HepG2 (cell line): Measurements from ENCODE around the gene CGNL1. TPM values are rescaled to one million over a fixed set of nuclear protein-coding genes. Genes with fewer than 3 reads are reported as not detected.

Source experiments
- ATAC-seq: fragments of 200-7000 bp; cut with Tn5 transposase; 3 replicates; pipeline ENCODE4 v1.9.1; 2020; ENCODE audit warnings: mild to moderate bottlenecking, moderate library complexity
- BruUV-seq: library from RNA; stranded (reverse); fragments of 400-500 nt; replicated peaks from 2 replicates; lab custom pipeline; 2021; lab: Mats Ljungman, UMichigan
- CTCF ChIA-PET: fragments of 300-600 bp; formaldehyde crosslinking; extraction: SDS; loops from one replicate; lab custom pipeline; 2021; ENCODE audit warnings: low total read pairs, inconsistent platforms, low intra/inter-chr PET ratio; lab: Yijun Ruan, JAX
- POLR2A ChIA-PET: fragments of 350-600 bp; sonication (Branson Sonifier 250); formaldehyde crosslinking; loops from one replicate; lab custom pipeline; 2020; ENCODE audit warnings: antibody characterized with exemption, inconsistent platforms; lab: Yijun Ruan, JAX
- DNase-seq: peaks from one replicate; pipeline ENCODE4 v3.0.0-alpha.2; 2015; ENCODE audit warnings: low spot score
- FAIRE-seq: peaks from 3 replicates; lab custom pipeline; 2011; peaks lifted over from hg19 to GRCh38; lab: Jason Lieb, UNC
- H2AFZ ChIP-seq: one replicate; pipeline ENCODE4 v1.6.1; 2011; ENCODE audit warnings: low read length, inconsistent platforms
- H3K27ac ChIP-seq: fragments of 300-600 bp; 3 replicates; pipeline ENCODE4 v1.8.0; 2011; ENCODE audit warnings: mixed run types, mild to moderate bottlenecking, mixed read lengths, low read length, inconsistent platforms; ENCODE audit not compliant: insufficient read depth; ENCODE audit errors: extremely low read length
- H3K27me3 ChIP-seq, 2 experiments: fragments of 200-600 bp in 1 of 2; 2 replicates in 1 of 2; 3 replicates in 1 of 2; pipeline versions ENCODE4 v1.6.0 to v1.8.0; 2011; ENCODE audit warnings: low read length in 2 of 2, mild to moderate bottlenecking in 2 of 2, moderate library complexity in 2 of 2, inconsistent platforms in 1 of 2; ENCODE audit not compliant: insufficient read depth in 2 of 2, control insufficient read depth in 1 of 2
- H3K36me3 ChIP-seq, 2 experiments: fragments of 200-600 bp in 1 of 2; replicated peaks in 1 of 2; 2 replicates in 1 of 2; 3 replicates in 1 of 2; pipeline versions ENCODE4 v1.5.1 to v1.8.0; 2011; ENCODE audit warnings: low read length in 2 of 2, inconsistent platforms in 1 of 2; ENCODE audit not compliant: insufficient read depth in 2 of 2, control insufficient read depth in 1 of 2
- H3K4me1 ChIP-seq: 2 replicates; pipeline ENCODE4 v1.5.1; 2012; ENCODE audit warnings: low read length, inconsistent platforms; ENCODE audit not compliant: insufficient read depth
- H3K4me2 ChIP-seq: 2 replicates; pipeline ENCODE4 v1.6.0; 2011; ENCODE audit warnings: low read depth, low read length, inconsistent platforms
- H3K4me3 ChIP-seq, 3 experiments: fragments of 200-600 bp in 1 of 3; sonication (generic), shearing (Covaris generic) in 1 of 3; replicated peaks in 1 of 3; 2 replicates each; pipeline ENCODE4 v1.5.1; 2011 to 2016; ENCODE audit warnings: low read length in 3 of 3, inconsistent platforms in 2 of 3, low read depth in 2 of 3, mild to moderate bottlenecking in 2 of 3, control low read depth in 1 of 3, mixed read lengths in 1 of 3; ENCODE audit not compliant: insufficient read depth in 1 of 3
- H3K79me2 ChIP-seq: one replicate; pipeline ENCODE4 v1.6.1; 2011; ENCODE audit warnings: low read length, inconsistent platforms; ENCODE audit not compliant: insufficient read depth
- H3K9ac ChIP-seq: 2 replicates; pipeline ENCODE4 v1.6.0; 2011; ENCODE audit warnings: mild to moderate bottlenecking, low read depth, low read length, inconsistent platforms; ENCODE audit not compliant: insufficient read depth
- H3K9me3 ChIP-seq: 2 replicates; pipeline ENCODE4 v1.5.1; 2012; ENCODE audit warnings: mild to moderate bottlenecking, low read length
- H4K20me1 ChIP-seq: 2 replicates; pipeline ENCODE4 v1.6.0; 2011; ENCODE audit warnings: inconsistent platforms, mild to moderate bottlenecking, low read length, moderate library complexity; ENCODE audit not compliant: insufficient read depth
- EHMT2 ChIP-seq: fragments of 200-600 bp; sonication (generic); IDR thresholded peaks from 2 replicates; pipeline ENCODE4 v1.7.0; 2017; ENCODE audit warnings: antibody characterized with exemption, low read depth, low read length, borderline replicate concordance
- HHEX ChIP-seq: IDR thresholded peaks from 2 replicates; pipeline ENCODE4 v1.6.1; 2016; ENCODE audit warnings: control low read depth
- MTF1 ChIP-seq: sonication (generic); formaldehyde crosslinking; IDR thresholded peaks from 2 replicates; pipeline ENCODE4 v1.5.0; 2020; ENCODE audit warnings: missing genetic modification reagents
- NCOA1 ChIP-seq: sonication (generic); formaldehyde crosslinking; IDR thresholded peaks from 2 replicates; pipeline ENCODE4 v1.9.0; 2021; ENCODE audit warnings: missing genetic modification reagents
- SAFB2 ChIP-seq: sonication (generic); formaldehyde crosslinking; IDR thresholded peaks from 2 replicates; pipeline ENCODE4 v1.5.1; 2020; ENCODE audit warnings: missing genetic modification reagents, low read depth, mild to moderate bottlenecking, borderline replicate concordance
- TRAFD1 ChIP-seq: sonication (generic); formaldehyde crosslinking; IDR thresholded peaks from 2 replicates; pipeline ENCODE4 v1.5.1; 2020; ENCODE audit warnings: missing genetic modification reagents, mild to moderate bottlenecking, borderline replicate concordance
- UBTF ChIP-seq: sonication (generic); formaldehyde crosslinking; IDR thresholded peaks from 2 replicates; pipeline ENCODE4 v1.4.0; 2020; ENCODE audit warnings: mild to moderate bottlenecking, missing genetic modification reagents
- ZBTB4 ChIP-seq: sonication (generic); formaldehyde crosslinking; IDR thresholded peaks from 2 replicates; pipeline ENCODE4 v1.4.0; 2020; ENCODE audit warnings: missing genetic modification reagents, mild to moderate bottlenecking, borderline replicate concordance
- ZNF33A ChIP-seq: sonication (generic); formaldehyde crosslinking; IDR thresholded peaks from 2 replicates; pipeline ENCODE4 v1.5.1; 2020; ENCODE audit warnings: missing genetic modification reagents, mild to moderate bottlenecking, moderate library complexity, borderline replicate concordance
- ZNF460 ChIP-seq: sonication (generic); formaldehyde crosslinking; IDR thresholded peaks from 2 replicates; pipeline ENCODE4 v1.5.1; 2020; ENCODE audit warnings: missing genetic modification reagents, mild to moderate bottlenecking, borderline replicate concordance
- WGBS: methylation state at CpG from one replicate; pipeline ENCODE4 v1.1.6; 2017; ENCODE audit warnings: low lambda C conversion rate; 5-methylcytosine and 5-hydroxymethylcytosine counted together
- in situ Hi-C: cut with HindIII; loops from 2 replicates; pipeline ENCODE4 v1.10.0; 2017; ENCODE audit warnings: low pct_unique_long_range_greater_than_20kb; ENCODE audit not compliant: extremely low pct_ligation_motif_present
- intact Hi-C: fragments of 100-400 bp; cut with micrococcal nuclease; formaldehyde crosslinking; loops from one replicate; pipeline ENCODE4 v1.10.0; 2022; ENCODE audit not compliant: unreplicated experiment
- polyA plus RNA-seq, 8 experiments: library from polyadenylated mRNA; depleted of rRNA in 3 of 8; stranded (reverse) in 7 of 8; unstranded in 1 of 8; fragments of >200 nt; fragmentation: Illumina TruSeq in 4 of 8; extraction: Trizol in 4 of 8; gene quantifications; 2 replicates each; pipeline versions ENCODE4 v1.2.1 to v1.2.3, GENCODE V29; 2011 to 2016; ENCODE audit warnings: low read depth in 4 of 8, missing spikeins in 1 of 8, mixed read lengths in 1 of 8; ENCODE audit not compliant: insufficient read depth in 1 of 8
- total RNA-seq, 5 experiments: library from RNA; depleted of rRNA; stranded (reverse); fragments of >200 nt; fragmentation: Illumina TruSeq; extraction: Trizol; gene quantifications; 2 replicates each; pipeline ENCODE4 v1.2.3, GENCODE V29; 2016; ENCODE audit warnings: low read depth in 1 of 5
- TF ChIP-seq, protein P1 (sequence below): sonication (generic); formaldehyde crosslinking; conservative IDR thresholded peaks from 2 replicates; pipeline ENCODE4 v1.8.0; 2022; ENCODE audit warnings: missing genetic modification reagents
- TF ChIP-seq, protein P2 (sequence below): sonication (generic); formaldehyde crosslinking; IDR thresholded peaks from 2 replicates; pipeline ENCODE4 v1.8.1; 2023; ENCODE audit warnings: mild to moderate bottlenecking, inconsistent platforms, moderate library complexity, missing genetic modification reagents, borderline replicate concordance

CGNL1 gene
- total and polyA plus RNA-seq, 2 of the 13 experiments (the other 11 are each of a cell fraction or from before 2014, with no cell fraction given), result 5.6 to 15.6 TPM

DNA sequence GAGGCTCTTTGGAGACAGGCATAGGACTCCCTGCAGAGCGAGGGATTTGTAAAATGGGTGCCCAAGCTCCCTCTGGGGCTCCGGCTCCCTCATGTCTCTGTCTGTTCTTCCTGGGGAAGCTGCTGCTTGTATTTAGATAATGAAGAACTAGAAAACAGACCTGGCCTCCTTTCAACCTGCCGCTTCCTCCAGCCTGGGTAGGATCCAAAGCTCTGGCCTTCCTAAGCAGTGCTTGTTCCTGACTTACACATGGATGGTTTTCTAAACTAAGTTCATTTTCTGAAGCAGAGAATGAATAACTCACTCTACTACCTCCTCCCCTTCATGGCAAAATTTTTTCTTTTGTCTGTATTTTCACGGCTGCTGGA is 178.5 kb downstream of the CGNL1 start:
- Histone ChIP-seq H3K9ac (no peak overlapping the region), H3K27ac (no peak overlapping the region), H3K9me3 (no peaks in the 10 kb centered on the region), H3K4me2 (no peak overlapping the region), H4K20me1 (no peaks in the 10 kb centered on the region), H2AFZ (no peak overlapping the region), H3K36me3 (no peaks in the 10 kb centered on the region), H3K79me2 (no peaks in the 10 kb centered on the region), H3K4me3 (no peak overlapping the region), H3K27me3 (no peaks in the 10 kb centered on the region), H3K4me1 (peaks cover 13% of the 10 kb centered on the region)
- no TSS peak for BruUV-seq
- ChIA-PET CTCF (no interaction called here), POLR2A (no interaction called here)
- in situ Hi-C loops, result no loop called here
- DNase-seq (no peak), ATAC-seq (no peak), FAIRE-seq (no peak)
- TF ChIP-seq ZBTB4, result no peak
- TF ChIP-seq ZNF460 (CRISPR knock-in tag), result no peak
- TF ChIP-seq MTF1 (CRISPR knock-in tag), result no peak
- TF ChIP-seq, protein P1, sequence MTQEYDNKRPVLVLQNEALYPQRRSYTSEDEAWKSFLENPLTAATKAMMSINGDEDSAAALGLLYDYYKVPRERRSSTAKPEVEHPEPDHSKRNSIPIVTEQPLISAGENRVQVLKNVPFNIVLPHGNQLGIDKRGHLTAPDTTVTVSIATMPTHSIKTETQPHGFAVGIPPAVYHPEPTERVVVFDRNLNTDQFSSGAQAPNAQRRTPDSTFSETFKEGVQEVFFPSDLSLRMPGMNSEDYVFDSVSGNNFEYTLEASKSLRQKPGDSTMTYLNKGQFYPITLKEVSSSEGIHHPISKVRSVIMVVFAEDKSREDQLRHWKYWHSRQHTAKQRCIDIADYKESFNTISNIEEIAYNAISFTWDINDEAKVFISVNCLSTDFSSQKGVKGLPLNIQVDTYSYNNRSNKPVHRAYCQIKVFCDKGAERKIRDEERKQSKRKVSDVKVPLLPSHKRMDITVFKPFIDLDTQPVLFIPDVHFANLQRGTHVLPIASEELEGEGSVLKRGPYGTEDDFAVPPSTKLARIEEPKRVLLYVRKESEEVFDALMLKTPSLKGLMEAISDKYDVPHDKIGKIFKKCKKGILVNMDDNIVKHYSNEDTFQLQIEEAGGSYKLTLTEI (CRISPR knock-in tag), result no peak
- no peak for TF ChIP-seq NCOA1
- no peak for TF ChIP-seq TRAFD1
- TF ChIP-seq HHEX (CRISPR knock-in tag), result no peak
- TF ChIP-seq EHMT2, result no peak
- no peak for TF ChIP-seq SAFB2 (CRISPR knock-in tag)
- no peak for TF ChIP-seq UBTF
- no peak for TF ChIP-seq ZNF33A
- TF ChIP-seq, protein P2, sequence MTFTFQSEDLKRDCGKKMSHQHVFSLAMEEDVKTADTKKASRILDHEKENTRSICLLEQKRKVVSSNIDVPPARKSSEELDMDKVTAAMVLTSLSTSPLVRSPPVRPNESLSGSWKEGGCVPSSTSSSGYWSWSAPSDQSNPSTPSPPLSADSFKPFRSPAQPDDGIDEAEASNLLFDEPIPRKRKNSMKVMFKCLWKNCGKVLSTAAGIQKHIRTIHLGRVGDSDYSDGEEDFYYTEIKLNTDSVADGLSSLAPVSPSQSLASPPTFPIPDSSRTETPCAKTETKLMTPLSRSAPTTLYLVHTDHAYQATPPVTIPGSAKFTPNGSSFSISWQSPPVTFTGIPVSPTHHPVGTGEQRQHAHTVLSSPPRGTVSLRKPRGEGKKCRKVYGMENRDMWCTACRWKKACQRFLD (CRISPR knock-in tag), result no peak
- intact Hi-C loops, result no loop called here
- 98% methylated on average over 4 of the region's 4 CpGs for WGBS
